Activated naive CD8-positive, alpha-beta T cell treated with anti-CD3 and anti-CD28 coated beads for 36 hours (primary cell): ENCODE measurements around the gene MYBBP1A. TPM values are rescaled to one million over a fixed set of nuclear protein-coding genes. Genes with fewer than 3 reads are reported as not detected.
"Not testable (repeated sequence)": the region's sequence is repeated elsewhere in the genome, so short reads cannot be mapped to it uniquely, and the experiment has no call there.

Experiments used
- DNase-seq: peaks from one replicate; pipeline ENCODE4 v3.0.0; 2021
- H3K27ac Mint-ChIP-seq: one replicate; pipeline ENCODE4 v1.8.0; 2022; ENCODE audit warnings: mild to moderate bottlenecking, moderate library complexity, mixed read lengths
- H3K27me3 Mint-ChIP-seq: one replicate; pipeline ENCODE4 v1.8.0; 2022; ENCODE audit warnings: mild to moderate bottlenecking, mixed read lengths
- H3K36me3 Mint-ChIP-seq: one replicate; pipeline ENCODE4 v1.8.0; 2021; ENCODE audit warnings: mild to moderate bottlenecking, mixed read lengths
- H3K4me1 Mint-ChIP-seq: one replicate; pipeline ENCODE4 v1.8.0; 2021; ENCODE audit warnings: mixed read lengths
- H3K4me3 Mint-ChIP-seq: one replicate; pipeline ENCODE4 v1.8.0; 2022; ENCODE audit warnings: mild to moderate bottlenecking, moderate library complexity, mixed read lengths
- H3K9me3 Mint-ChIP-seq: one replicate; pipeline ENCODE4 v1.8.0; 2022; ENCODE audit warnings: mixed read lengths
- total RNA-seq, 2 experiments: library from RNA; stranded (reverse); gene quantifications; one replicate each; pipeline ENCODE4 v1.2.3, GENCODE V29; 2021

The MYBBP1A gene
- total RNA-seq, 2 experiments from 2014 or later, result 174 to 176 TPM

DNA sequence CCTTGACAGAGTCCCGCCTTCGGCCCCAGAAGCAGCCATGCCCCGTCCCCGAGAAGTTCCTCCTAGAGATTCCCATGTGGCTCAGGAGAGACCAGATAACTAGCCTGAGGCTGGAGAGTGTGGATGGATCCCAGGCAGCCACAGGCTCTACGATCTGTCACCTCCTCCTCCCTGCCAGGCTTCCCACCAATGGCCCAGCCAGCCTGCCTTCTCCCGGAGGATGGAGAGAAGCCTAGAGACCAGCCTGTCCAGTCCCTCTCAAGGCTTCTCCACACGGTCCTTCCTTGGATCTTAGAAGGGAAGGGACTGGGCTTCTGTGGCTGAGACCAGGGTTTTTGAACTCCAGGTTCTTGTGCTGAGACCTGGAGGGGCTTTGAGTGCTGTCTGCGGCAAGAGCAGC lies 27.5 kb upstream of the MYBBP1A start:
- no peaks in the 10 kb centered on the region for H3K9me3 Mint-ChIP-seq
- no peak for DNase-seq
- H3K4me3 Mint-ChIP-seq, result no peak overlapping the region
- no peak overlapping the region for H3K27ac Mint-ChIP-seq
- no peaks in the 10 kb centered on the region for H3K36me3 Mint-ChIP-seq
- H3K27me3 Mint-ChIP-seq, result peaks cover 48% of the 10 kb centered on the region
- peaks cover 4% of the 10 kb centered on the region for H3K4me1 Mint-ChIP-seq

- Mint-ChIP-seq H3K4me3 (no peak overlapping the region), H3K36me3 (no peaks in the 10 kb centered on the region), H3K4me1 (peaks cover 4% of the 10 kb centered on the region), H3K27ac (no peak overlapping the region), H3K9me3 (no peaks in the 10 kb centered on the region), H3K27me3 (peaks cover 48% of the 10 kb centered on the region)
- no peak for DNase-seq
Measured at GRCh38 chr17:4582101-4582501, 26.9 kb upstream of the MYBBP1A start.

DNA sequence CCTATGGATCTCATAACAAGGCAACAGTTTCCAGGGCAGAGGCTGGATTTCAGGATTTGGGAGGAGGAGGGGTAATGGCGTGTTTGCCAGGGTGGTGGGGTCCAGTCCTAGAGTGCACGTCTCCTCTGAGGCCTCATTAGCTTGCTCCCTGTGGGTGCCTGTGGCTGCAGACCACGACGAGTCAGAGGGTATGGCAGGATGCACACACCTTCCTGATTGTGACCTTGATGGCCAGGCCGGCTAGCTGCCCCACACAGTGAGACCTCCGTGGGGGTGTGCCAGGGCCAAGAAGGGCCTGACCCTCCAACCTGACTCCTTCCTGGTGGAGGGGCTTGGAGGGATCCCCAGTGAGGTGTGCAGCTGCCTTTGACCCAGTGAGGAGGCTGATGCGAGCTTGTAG lies 25.1 kb upstream of the MYBBP1A start:
- DNase-seq, result no peak
- Mint-ChIP-seq H3K9me3 (no peaks in the 10 kb centered on the region), H3K27ac (no peak overlapping the region), H3K4me1 (peaks cover 4% of the 10 kb centered on the region), H3K27me3 (peaks cover 41% of the 10 kb centered on the region), H3K4me3 (no peak overlapping the region), H3K36me3 (no peaks in the 10 kb centered on the region)

GRCh38 chr17:4579678-4580077 lies 24.5 kb upstream of the MYBBP1A start:
- no peak overlapping the region for H3K4me3 Mint-ChIP-seq
- peaks cover 4% of the 10 kb centered on the region for H3K4me1 Mint-ChIP-seq
- H3K27ac Mint-ChIP-seq, result no peak overlapping the region
- no peak for DNase-seq
- peaks cover 37% of the 10 kb centered on the region for H3K27me3 Mint-ChIP-seq
- no peaks in the 10 kb centered on the region for H3K9me3 Mint-ChIP-seq
- no peaks in the 10 kb centered on the region for H3K36me3 Mint-ChIP-seq

DNA sequence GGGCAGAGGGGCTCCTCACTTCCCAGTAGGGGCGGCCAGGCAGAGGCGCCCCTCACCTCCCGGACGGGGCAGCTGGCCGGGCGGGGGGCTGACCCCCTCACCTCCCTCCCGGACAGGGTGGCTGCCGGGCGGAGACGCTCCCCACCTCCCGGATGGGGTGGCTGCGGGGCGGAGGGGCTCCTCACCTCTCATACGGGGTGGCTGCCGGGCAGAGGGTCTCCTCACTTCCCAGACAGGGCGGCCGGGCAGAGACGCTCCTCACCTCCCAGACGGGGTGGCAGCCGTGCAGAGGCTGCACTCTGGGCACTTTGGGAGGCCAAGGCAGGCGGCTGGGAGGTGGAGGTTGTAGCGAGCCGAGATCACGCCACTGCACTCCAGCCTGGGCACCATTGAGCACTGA lies 23.2 kb upstream of the MYBBP1A start:
- H3K4me1 Mint-ChIP-seq, result not testable (repeated sequence)

GRCh38 chr17:4577386-4577993 lies 22.3 kb upstream of the MYBBP1A start:
- Mint-ChIP-seq H3K4me1 (peaks cover 15% of the 10 kb centered on the region), H3K36me3 (no peaks in the 10 kb centered on the region), H3K27me3 (peaks cover 22% of the 10 kb centered on the region), H3K4me3 (no peak overlapping the region), H3K9me3 (no peaks in the 10 kb centered on the region), H3K27ac (no peak overlapping the region)
- no peak for DNase-seq

More for the DNA sequence above, 23.2 kb upstream of the MYBBP1A start:
- H3K27me3 Mint-ChIP-seq, result peaks cover 31% of the 10 kb centered on the region
- not testable (repeated sequence) for DNase-seq, H3K9me3 Mint-ChIP-seq, H3K36me3 Mint-ChIP-seq, H3K27ac Mint-ChIP-seq, H3K4me3 Mint-ChIP-seq

- H3K4me3 Mint-ChIP-seq, result no peak overlapping the region
- no peaks in the 10 kb centered on the region for H3K36me3 Mint-ChIP-seq
- H3K27me3 Mint-ChIP-seq, result peaks cover 16% of the 10 kb centered on the region
- H3K9me3 Mint-ChIP-seq, result no peaks in the 10 kb centered on the region
- no peak for DNase-seq
- peaks cover 15% of the 10 kb centered on the region for H3K4me1 Mint-ChIP-seq
- no peak overlapping the region for H3K27ac Mint-ChIP-seq
Measured at GRCh38 chr17:4576729-4577322, 21.6 kb upstream of the MYBBP1A start.

GRCh38 chr17:4576161-4576558 lies 21.0 kb upstream of the MYBBP1A start:
- H3K27me3 Mint-ChIP-seq, result peaks cover 10% of the 10 kb centered on the region
- no peaks in the 10 kb centered on the region for H3K36me3 Mint-ChIP-seq
- H3K9me3 Mint-ChIP-seq, result no peaks in the 10 kb centered on the region
- peaks cover 15% of the 10 kb centered on the region for H3K4me1 Mint-ChIP-seq
- H3K27ac Mint-ChIP-seq, result peak overlapping the region; percentile 14
- no peak overlapping the region for H3K4me3 Mint-ChIP-seq
- no peak for DNase-seq

- H3K27me3 Mint-ChIP-seq, result peaks cover 6% of the 10 kb centered on the region
- DNase-seq, result no peak
- H3K4me1 Mint-ChIP-seq, result peaks cover 15% of the 10 kb centered on the region
- H3K36me3 Mint-ChIP-seq, result no peaks in the 10 kb centered on the region
- H3K9me3 Mint-ChIP-seq, result no peaks in the 10 kb centered on the region
- no peak overlapping the region for H3K27ac Mint-ChIP-seq
- H3K4me3 Mint-ChIP-seq, result no peak overlapping the region
Measured at GRCh38 chr17:4574448-4575045, 19.4 kb upstream of the MYBBP1A start.

DNA sequence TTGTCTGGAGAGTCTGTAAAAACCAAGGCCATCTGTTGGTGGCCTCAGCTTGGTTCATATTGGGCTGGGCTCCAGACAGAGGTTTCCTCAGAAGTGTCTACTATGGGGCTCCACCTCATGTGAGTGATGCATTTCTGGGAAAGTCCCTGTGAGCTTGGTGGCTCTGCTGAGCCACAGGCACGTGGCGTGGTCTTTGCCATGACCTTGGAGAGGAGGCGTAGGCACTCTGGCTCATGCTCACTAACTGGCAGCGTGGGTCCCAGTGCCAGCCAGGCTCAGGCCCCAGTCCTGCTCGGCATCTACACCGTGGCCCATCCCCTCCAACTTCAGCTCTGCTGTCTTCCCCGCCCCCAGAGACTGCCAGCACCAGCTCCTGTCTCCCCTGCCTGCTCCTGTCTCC lies 18.5 kb upstream of the MYBBP1A start:
- H3K4me3 Mint-ChIP-seq, result no peak overlapping the region
- DNase-seq, result peak; percentile 72
- H3K27ac Mint-ChIP-seq, result peak overlapping the region; percentile 9

DNA sequence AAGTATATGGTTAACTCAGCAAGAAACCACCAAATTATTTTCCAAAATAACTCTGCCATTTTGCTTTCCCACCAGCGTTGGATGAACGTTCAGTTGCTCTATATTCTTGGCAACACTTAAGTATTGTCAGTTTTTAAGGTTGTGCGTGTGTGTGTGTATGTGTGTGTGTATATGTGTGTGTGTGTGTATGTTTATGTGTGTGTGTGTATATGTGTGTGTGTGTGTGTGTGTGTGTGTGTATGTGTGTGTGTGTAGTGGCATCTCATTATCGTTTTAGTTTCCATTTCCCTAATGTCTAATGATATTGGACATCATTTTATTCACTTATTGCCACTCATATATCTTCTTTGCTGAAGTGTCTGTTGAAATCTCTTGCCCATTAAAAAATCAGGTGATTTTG lies 17.9 kb upstream of the MYBBP1A start:
- H3K4me1 Mint-ChIP-seq, result peaks cover 15% of the 10 kb centered on the region
- no peaks in the 10 kb centered on the region for H3K9me3 Mint-ChIP-seq
- no peak for DNase-seq
- no peak overlapping the region for H3K4me3 Mint-ChIP-seq
- H3K36me3 Mint-ChIP-seq, result no peaks in the 10 kb centered on the region
- H3K27ac Mint-ChIP-seq, result peak overlapping the region; percentile 9
- H3K27me3 Mint-ChIP-seq, result peaks cover 6% of the 10 kb centered on the region

More for the DNA sequence above, 18.5 kb upstream of the MYBBP1A start:
- Mint-ChIP-seq H3K4me1 (peaks cover 15% of the 10 kb centered on the region), H3K36me3 (no peaks in the 10 kb centered on the region), H3K9me3 (no peaks in the 10 kb centered on the region), H3K27me3 (peaks cover 6% of the 10 kb centered on the region)

DNA sequence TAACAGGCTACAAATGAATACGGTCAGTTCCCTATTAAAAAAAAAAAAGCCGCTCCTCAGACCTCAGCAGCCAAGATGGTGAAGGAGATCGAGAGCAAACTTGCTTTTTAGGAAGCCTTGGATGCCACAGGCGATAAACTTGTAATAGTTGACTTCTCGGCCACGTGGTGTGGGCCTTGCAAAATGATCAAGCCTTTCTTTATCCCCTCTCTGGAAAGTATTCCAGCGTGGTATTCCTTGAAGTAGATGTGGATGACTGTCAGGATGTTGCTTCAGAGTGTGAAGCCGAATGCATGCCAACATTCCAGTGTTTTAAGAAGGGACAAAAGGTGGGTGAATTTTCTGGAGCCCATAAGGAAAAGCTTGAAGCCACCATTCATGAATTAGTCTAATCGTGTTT lies 16.9 kb upstream of the MYBBP1A start:
- peaks cover 6% of the 10 kb centered on the region for H3K27me3 Mint-ChIP-seq

GRCh38 chr17:4569591-4569990 lies 14.4 kb upstream of the MYBBP1A start:
- Mint-ChIP-seq H3K4me1 (peaks cover 21% of the 10 kb centered on the region), H3K36me3 (no peaks in the 10 kb centered on the region), H3K27ac (no peak overlapping the region)

More for the DNA sequence above, 16.9 kb upstream of the MYBBP1A start:
- Mint-ChIP-seq H3K36me3 (no peaks in the 10 kb centered on the region), H3K4me1 (peaks cover 15% of the 10 kb centered on the region), H3K9me3 (no peaks in the 10 kb centered on the region), H3K27ac (no peak overlapping the region), H3K4me3 (no peak overlapping the region)
- no peak for DNase-seq

GRCh38 chr17:4566785-4567184 lies 11.6 kb upstream of the MYBBP1A start:
- Mint-ChIP-seq H3K27ac (no peak overlapping the region), H3K9me3 (no peaks in the 10 kb centered on the region), H3K4me3 (no peak overlapping the region), H3K36me3 (no peaks in the 10 kb centered on the region), H3K27me3 (no peaks in the 10 kb centered on the region), H3K4me1 (peaks cover 25% of the 10 kb centered on the region)
- DNase-seq, result peak; percentile 51

More at GRCh38 chr17:4569591-4569990, 14.4 kb upstream of the MYBBP1A start:
- H3K4me3 Mint-ChIP-seq, result no peak overlapping the region
- no peaks in the 10 kb centered on the region for H3K9me3 Mint-ChIP-seq
- DNase-seq, result no peak
- H3K27me3 Mint-ChIP-seq, result no peaks in the 10 kb centered on the region

DNA sequence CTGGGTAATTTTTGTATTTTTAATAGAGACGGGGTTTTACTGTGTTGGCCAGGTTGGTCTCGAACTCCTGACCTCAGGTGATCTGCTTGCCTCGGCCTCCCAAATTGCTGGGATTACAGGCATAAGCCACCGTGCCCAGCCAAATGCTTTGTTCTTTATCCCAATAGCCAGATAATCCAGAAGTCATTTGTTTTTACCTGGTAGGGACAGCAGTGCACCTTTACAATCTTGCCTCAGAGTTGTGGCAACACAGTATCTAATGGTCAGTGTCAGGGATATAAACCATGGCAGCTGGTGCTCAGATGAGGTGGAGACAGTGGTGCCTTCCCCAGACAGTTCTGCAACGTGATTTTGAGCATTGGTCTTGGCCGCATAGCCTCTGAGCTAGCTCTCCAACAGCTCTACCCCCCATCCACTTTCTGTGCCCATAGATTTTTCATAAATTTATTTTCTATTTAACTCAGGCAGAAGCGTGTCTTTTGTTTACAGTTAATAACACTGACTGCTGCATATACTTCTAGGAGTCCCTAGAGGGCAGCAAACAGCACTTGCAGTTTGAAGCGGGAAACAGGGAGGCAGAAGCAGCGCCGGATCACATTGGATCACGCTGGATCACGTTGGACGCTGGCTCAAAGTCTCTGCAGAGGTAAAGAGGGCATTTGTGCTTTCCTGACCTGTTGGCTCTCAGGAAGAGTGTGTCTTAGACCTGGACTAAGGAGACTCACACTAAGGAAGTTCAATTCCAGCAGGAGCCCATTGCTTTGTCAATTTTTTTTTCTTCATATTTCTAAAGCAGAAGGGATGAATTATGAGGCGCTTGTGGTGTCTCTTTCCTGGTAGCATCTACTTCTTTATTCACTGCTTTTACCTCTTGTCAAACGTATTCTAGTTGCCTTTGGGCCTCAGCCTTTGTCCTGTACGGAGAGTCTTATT lies 10.3 kb upstream of the MYBBP1A start:
- Mint-ChIP-seq H3K27ac (no peak overlapping the region), H3K36me3 (no peaks in the 10 kb centered on the region), H3K4me3 (no peak overlapping the region), H3K4me1 (peaks cover 26% of the 10 kb centered on the region), H3K9me3 (no peaks in the 10 kb centered on the region), H3K27me3 (no peaks in the 10 kb centered on the region)
- DNase-seq, result peak; percentile 51
